Right lobe of liver (tissue), 4 donors: ENCODE measurements around the gene CLDN15.

Experiments
- CTCF ChIP-seq, 4 donors: fragments of 200-600 bp in 3 of 4; fragments of 450-650 bp in 1 of 4; IDR thresholded peaks; one replicate each; pipeline versions ENCODE4 v1.5.1 to v1.8.0; 2016 to 2022; ENCODE audit warnings: antibody characterized with exemption in 4 of 4, mild to moderate bottlenecking in 2 of 4
- POLR2A ChIP-seq: fragments of 450-650 bp; IDR thresholded peaks from one replicate; pipeline ENCODE4 v1.6.1; 2017; ENCODE audit warnings: antibody characterized with exemption, mild to moderate bottlenecking
- donor health status: DM: no; HTN: no; CAD: no.
- donor health status: DM: no; HTN: no; CAD: no.
- donor health status: DM: no; HTN: yes; CAD: no.

- TF ChIP-seq CTCF (IDR thresholded peaks at IDR 0.05): no peak
- no peak for TF ChIP-seq POLR2A
Observed at GRCh38 chr7:101198476-101198875, 39.1 kb downstream of the CLDN15 start.
